Spleen (tissue), 7 donors: ENCODE results near the gene SLC35G2.

Experiments used
- CTCF ChIP-seq, 11 experiments: fragments of 200-600 bp in 7 of 11; fragments of 450-650 bp in 4 of 11; sonication (generic) in 4 of 11; IDR thresholded peaks in 8 of 11; conservative IDR thresholded peaks in 3 of 11; 1 replicate in 7 of 11; 2 replicates in 4 of 11; pipeline versions ENCODE4 v1.4.0 to v1.8.0; 2016 to 2021; ENCODE audit warnings: antibody characterized with exemption in 11 of 11, inconsistent platforms in 4 of 11, mild to moderate bottlenecking in 1 of 11
- POLR2AphosphoS5 ChIP-seq, 3 donors: sonication (generic); formaldehyde crosslinking; IDR thresholded peaks; one replicate each; pipeline ENCODE4 v1.5.1; 2017; ENCODE audit warnings: antibody characterized with exemption in 3 of 3
- donor health status: DM: no; HTN: no; CAD: no; lungs with moderate emphysema.
- donor health status: DM: no; HTN: no; CAD: no.
- donor health status: DM: no; HTN: no; CAD: no.

- TF ChIP-seq POLR2AphosphoS5 (IDR thresholded peaks at IDR 0.05): no peak
- TF ChIP-seq CTCF (IDR thresholded peaks at IDR 0.05 in 8 of 11, conservative IDR thresholded peaks at IDR 0.05 in 3 of 11): no peak
These were observed 65.2 kb downstream of the SLC35G2 start for GRCh38 chr3:136883967-136884720.
